Stimulated activated CD8-positive, alpha-beta memory T cell treated with anti-CD3 and anti-CD28 coated beads, Interleukin-4, amount 100 ng/mL, for 24 hours (primary cell): Measurements from ENCODE around the gene SRC.

Source experiments
- DNase-seq: peaks from one replicate; pipeline ENCODE4 v3.0.0-alpha.2; 2020; ENCODE audit warnings: low read depth

SRC gene

DNA sequence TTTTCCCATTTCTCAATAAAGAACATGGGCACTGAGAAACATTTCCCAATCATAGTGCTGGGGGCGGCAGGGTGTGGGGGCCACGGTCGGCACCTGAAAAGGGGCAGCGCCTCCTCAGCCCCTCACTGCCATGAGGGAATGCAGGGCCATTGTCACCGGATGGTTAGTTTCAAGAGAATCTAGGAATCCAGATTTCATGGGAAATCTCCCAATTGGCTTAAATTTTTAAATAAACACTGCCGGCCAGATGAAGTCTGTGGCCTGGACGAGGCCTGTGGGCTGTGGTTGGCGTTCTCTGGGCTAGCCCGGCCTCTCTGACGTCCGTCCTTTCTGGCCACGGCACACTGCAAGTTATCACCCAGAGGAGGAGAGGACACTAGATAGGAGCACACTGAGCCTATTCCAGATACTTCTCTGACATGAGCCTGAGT, 30.9 kb upstream of the SRC start:
- DNase-seq = no peak

DNA sequence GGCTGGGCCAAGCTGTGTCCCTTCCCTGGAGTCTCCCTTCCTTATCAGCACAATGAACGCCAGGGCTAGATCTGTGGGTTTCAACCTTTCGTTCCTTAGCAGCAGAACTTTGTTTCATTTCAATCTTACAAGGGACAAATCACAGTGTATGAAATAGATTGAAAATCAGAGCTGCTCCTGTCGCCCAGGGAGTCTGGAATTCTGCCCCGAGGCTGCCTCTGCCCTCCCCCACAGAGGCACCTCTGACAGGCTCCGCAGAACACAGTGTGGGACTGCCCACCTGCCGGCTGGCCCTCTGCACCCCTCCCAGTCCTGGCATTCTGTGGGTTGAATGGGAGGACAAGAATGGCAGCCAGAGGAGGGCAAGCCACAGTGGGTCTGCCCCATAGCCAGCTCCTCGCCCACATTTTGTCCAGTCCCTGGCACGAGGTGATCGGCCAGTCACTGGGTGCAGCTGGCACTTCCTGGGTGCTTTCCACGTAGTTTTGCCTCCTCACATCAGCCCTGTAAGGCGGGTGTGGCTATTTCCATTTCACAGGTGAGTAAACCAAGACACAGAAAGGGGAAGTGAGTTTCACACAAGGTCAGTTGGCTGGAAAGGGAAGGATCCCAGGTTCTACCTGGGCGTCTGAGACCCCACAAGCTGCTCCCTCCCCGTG, 30.4 kb upstream of the SRC start:
- no peak for DNase-seq

DNA sequence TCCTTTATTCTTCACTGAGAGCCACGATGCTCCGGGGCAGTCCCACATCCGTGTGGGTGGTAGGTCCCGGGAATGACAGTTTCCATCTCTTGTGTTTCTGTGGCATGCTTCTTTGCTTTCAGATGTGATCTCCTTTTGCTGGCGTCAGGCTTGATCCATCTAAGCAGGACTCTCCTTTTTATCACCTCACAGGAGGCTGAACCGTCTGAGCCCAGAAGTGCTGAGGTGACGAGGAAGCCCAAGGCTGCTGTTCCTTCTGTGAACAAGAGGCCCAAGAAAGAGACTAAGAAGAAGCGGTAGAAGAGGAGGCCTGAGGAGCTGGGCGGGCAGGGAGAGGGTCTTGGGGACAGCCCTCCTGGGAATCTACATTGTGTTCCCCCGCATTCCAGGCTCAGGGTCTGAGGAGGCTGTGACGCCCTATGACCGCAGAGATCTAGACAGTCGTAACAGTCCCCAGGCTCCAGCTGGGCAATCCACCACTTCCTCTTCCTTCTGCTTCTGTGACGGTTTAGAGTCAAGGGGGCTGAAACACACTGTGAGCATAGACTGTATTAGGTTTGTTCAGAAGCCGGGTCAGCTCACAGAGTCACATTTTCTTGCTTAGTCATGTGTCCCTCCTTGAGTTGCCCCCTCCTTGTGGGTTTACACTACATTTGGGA, 29.7 kb upstream of the SRC start:
- DNase-seq = no peak

DNA sequence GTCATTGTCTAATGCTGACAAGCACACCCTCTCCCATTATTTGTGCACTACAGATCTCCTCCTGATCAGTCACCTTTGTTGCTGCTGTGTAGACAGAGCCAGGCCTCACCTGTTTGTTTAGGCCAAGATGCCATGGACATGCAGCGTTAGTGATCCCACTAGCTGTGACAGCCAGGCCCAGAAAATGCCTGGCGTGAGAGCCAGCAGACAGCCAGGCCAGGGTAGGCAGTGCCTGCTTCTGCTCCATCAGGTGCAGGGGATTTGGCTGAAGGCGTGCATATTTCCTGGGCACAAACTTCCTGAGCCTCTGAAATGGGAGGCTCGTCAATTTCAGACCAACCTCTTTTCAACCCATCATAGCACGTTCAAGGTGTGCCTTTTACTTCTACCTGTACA, 29.2 kb upstream of the SRC start:
- no peak for DNase-seq

DNA sequence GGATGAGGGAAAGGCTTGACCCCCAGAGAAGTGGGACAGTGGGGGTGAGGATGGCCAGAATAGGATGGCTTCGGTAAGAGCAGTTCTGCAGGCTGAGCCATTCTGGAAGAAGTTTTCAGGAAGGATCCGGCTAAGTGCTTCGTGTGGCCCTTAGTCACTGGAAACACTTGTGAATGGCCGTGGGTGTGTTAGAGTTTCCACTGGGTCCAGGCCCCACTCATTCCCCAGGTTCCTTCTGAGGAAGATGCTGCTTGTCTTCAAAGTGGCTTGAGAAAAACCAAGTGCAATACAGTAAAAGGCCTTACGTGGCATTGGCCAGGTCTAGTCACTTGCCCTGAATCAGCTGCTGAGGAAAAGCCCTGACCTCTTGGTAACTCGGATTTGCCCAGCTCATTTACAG, 28.6 kb upstream of the SRC start:
- DNase-seq = no peak

DNA sequence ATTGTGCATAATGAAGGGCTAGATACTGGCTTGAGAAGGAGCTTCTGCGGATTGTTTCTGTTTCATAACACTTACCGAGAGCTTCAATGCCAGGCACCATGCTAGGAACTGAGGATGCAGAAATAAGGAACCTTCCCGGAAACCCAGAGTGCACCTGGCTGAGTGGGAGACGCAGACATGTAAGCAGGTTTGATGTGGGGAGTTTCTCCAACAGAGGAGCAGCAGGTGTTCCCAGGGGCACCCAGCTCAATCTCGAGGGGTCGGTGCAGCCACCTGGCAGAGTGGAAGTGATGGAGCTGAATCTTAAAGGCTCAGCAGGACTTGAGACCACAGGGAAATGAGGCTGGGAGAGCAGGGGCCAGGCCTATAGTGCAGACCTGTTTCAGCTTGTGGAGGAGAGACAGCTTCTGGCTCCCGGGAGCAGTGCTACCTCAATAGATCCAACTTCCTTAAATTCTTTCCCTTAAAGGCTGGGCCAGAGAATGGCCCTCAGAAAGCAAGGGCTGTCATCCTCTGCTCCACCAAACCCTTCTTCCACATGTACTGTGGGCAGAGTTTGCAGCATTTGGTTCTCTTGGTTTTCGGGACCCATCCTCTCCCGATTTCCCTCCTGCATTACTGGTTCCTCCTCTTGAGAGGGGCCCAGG, 27.8 kb upstream of the SRC start:
- no peak for DNase-seq

DNA sequence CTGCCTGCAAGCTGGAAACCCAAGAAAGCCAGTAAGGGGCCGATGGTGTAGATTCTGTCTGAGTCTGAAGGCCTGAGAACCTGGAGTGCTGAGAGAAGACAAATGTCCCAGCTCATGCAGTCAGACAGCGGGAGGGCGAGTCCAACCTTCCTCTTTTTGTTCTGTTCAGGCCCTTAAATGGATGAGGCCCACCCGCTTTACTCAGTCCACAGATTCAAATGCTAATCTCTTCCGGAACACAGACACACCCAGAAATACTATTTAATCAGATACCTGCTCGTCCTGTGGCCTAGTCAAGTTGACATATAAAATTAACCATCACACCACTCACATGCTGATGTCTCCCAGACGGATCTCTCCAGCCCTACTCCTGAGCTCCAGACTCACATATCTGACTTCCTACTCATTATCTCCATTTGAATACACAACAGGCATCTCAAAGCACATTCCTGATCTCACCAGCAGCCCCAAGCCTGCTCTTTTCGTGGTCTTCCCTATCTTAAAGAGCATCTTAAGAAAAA, 26.7 kb upstream of the SRC start:
- no peak for DNase-seq

DNA sequence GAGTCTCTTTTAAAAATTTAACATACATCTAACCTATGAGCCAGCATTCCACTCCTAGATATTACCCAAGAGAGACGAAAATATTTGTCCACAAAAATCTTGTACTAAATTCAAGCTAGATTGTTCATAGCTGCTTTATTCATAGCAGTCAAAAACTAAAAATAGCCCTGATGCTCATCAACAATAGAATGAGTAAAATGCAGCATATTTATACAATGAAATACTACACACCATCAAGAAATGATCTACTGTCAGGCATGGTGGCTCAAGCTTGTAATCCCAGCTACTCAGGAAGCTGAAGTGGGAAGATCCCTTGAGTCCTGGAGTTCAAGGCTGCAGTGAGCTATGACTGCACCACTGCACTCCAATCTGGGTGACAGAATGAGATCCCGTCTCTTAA, 22.0 kb upstream of the SRC start:
- no peak for DNase-seq

DNA sequence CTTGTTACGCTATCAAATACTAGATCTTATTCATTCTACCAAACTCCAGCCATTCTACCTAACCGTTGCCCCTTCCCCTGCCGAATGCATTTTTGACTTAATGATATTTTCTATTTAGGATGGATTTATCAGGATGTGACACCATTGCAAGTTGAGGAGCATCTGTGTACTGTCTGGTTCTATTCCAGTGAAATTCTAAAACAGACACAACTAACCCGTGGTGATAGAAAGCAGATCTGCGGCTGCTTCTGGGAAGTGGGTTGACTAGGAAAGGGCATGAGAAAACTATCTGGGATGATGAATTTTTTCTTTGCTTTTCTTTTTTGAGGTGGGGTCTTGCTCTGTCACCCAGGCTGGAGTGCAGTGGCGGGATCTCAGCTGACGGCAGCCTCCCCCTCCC, 20.7 kb upstream of the SRC start:
- DNase-seq = no peak

DNA sequence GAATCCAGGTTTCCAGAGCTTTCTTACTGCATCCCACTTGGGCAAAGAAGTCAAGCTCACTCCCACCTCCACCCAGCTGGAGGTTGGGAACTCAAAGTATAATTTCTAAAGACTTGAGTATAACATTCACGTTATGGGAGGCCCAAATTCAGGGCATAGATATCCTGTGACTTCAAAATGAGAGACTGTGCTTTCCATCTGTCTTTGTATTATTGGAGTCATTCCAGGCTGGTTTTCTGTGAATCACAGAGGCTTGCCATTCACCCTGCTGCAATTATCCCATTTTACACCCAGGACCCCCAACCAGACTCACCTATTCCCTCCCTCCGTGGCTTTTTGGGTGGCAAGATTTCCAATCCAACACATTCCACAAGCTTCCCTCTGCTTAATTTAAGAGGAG, 19.3 kb upstream of the SRC start:
- DNase-seq = no peak

DNA sequence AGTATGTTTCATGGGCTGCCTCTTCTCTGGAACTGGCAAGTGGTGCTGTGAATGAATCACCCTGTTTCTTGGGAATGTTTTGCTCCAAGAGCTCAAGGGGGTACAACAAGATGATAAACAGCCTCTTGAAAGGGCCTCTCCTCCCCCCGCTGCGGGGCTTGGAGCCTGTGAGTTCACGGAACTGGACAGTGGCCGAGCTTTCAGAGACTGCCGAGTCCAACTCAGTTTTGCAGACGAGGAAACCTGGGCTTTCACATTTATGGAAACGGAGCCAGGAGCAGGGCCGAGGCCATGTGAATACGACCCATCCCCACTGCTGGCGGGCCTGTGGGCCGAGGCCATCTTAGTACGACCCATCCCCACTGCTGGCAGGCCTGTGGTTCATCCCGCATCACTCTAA, 18.2 kb upstream of the SRC start:
- DNase-seq = no peak

DNA sequence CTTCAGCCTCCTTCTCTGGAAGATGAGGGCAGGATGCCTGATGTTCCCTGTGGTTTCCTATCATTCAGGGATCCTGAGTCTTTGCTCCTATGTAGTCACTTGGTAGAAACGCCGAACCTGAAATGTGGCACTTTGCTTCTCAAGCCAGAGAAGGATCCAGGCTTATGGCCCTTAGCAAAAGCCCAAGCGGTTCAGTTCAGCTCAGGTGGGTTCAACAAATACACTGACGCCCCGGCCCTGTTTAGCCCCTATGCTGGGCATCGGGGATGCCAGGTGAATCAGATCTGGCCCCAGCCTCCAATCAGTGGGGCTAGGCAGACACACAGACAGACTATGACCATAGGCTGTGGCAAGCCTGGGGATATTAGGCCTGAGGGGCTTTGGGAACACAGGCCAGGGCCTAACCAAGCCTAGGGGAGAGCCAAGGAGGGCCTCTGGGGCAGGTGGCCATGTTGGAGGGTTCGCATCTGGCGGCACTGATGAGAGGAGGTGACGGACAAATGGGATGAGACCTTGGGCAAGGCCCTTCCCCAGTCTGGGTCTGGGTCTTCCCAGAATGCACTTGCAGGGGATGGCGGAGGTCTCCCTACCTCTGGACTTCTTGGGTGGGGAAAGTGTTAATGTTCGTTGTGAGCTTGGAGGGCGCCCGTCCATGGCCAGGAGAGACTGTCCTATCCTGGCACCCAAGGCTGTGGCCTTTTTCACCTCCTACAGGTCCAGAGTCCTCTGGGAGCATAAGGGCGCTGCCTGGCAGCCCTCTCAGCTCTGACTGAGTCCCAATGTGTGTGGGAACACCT, 17.6 kb upstream of the SRC start:
- no peak for DNase-seq

DNA sequence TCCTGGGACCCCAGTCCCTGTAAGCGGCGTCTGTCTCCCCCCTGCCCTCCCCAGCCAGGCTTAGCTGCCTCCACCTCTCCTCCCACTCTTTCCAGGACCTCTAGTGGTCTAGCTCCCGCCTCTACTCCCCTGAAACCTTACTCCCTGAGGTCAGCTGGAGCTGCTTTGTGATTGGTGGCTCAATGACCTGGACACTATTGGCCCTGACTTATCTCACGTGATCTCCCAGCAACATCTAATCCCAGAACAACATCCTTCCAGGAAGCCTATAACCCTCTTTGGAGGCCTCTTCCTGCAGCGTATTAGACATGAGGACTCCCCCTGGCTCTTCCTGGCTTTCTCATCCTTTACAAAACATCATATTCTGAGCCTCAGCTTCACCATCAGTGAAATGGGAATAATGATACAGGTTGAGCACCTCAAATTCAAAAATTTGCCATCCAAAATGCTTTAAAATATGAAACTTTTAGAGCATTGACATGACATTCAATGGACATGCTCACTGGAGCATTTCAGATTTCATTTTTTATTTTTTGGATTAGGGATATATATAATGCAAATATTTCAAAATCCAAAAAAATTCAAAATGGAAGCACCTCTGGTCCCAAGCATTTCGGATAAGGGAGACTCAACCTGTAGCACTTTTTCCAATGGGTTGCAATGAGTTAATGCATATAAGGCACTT, 16.3 kb upstream of the SRC start:
- DNase-seq = no peak

DNA sequence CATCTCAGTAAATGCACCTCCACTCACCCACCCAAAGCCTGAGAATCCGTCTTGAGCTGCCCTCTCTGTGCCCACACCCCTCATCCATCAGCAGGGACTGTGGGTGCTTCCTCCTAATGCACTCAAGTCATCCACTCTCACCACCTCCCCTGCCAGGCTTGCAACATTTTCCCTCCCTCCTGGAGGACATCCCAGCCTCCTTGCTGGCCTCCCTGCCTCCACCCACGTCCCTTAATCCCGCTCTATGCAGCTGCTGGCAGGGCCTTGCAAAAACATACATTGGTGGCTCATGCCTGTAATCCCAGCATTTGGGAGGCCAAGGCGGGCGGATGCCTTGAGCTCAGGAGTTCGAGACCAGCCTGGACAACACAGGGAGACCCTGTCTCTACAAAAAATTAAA, 15.6 kb upstream of the SRC start:
- DNase-seq = no peak

DNA sequence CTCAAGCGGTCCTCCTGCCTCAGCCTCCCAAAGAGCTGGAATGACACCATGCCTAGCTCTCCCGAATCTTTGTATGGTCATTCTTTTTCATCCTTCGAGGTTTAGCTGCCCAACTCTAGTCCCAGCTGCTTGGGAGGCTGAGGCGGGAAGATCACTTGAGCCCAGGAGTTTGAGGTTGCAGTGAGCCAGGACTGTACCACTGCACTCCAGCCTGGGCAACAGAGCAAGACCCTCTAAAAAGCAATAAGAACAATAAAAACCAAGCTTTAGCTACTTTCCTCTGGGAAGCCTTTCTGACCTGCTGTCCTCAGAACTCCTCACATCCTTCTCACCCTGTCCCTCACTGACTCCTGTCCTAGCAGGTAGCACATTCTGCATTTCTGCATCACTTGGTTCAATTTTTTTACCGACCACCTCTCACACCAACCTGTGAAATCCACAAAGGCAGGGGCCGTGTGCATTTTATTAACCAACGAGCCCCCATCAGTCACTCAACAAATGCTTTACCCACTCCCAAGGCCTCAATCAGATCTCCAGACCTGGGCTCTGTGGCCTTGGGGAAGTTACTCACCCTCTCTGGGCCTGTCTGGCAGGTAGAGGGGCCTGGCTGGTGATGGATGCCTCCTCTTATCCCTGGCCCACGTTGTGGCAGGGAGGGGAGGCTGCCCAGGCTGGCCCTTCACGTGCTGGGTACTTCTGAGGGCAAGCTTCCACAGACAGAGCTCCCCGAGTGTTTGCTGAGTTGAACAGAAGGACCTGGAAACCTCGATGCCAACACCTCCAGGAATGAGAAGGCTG, 14.7 kb upstream of the SRC start:
- no peak for DNase-seq

DNA sequence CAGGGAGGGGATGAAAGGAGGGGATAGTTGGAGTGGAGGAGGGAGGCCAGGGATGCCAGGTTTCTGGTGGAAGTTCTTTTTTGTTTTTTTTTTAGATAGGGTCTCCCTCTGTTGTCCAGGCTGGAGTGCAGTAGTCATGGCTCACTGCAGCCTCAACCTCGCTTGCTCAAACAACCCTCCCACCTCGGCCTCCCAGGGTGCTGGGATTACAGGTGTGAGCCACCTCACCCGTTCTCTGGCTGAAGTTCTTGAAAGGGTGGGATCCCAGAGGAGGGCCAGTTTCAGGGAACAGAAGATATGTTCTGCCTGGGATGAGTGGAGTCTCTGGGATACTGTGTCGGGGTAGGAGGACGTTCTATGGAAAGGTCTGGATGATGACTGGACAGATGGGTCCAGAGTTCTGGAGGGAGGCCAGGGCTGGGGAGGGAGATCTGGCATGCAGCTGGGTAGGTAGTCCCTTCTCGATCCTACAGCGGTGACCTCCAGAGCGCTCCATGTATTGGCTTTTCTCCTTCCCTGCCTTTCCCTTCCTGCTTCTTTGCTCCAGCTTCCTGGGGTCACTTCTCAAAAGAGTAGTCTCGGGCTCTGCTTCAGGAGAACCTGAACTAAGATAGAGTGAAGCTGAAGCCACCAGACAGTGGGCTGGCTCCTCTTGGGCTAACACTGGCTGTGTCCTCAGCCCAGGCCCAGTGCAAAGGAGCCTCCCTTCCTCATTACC, 12.7 kb upstream of the SRC start:
- DNase-seq = no peak

DNA sequence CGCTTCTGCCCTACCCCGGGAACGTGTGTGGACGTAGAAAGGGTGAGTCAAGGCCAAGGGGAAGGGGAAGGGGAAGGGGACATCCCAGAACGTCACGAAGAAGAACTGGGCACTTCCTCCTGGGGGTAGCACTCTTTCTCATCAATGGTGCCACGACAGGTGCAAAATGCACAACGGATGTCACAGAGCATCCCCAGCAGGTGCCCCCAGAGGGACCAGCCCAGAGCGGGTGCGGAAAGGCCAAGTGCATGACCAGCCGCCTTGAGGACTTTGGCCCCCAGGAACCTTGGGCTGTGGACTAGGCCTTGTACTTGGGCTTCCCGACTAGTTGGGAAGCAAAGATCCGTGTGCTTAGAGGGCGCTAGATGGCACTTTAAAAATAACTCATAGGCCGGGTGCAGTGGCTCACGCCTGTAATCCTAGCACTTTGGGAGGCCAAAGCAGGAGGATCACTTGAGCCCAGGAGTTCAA, 12.1 kb upstream of the SRC start:
- DNase-seq = no peak

DNA sequence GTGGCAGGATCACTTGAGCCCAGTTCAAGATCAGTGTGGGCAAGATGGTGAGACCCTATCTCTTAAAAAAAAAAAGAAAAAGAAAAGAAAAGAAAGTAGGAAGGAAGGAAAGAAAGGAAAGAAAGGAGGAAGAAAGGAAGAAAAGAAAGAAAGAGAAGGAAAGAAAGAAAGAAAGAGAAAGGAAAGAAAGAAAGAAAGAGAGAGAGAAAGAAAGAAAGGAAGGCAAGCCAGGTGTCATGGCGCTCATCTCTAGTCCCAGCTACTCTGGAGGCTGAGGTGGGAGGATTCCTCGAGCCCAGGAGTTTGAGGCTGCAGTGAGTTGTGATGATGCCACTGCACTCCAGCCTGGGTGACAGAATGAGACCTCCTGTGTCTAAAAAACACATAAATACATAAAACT, 11.5 kb upstream of the SRC start:
- no peak for DNase-seq

DNA sequence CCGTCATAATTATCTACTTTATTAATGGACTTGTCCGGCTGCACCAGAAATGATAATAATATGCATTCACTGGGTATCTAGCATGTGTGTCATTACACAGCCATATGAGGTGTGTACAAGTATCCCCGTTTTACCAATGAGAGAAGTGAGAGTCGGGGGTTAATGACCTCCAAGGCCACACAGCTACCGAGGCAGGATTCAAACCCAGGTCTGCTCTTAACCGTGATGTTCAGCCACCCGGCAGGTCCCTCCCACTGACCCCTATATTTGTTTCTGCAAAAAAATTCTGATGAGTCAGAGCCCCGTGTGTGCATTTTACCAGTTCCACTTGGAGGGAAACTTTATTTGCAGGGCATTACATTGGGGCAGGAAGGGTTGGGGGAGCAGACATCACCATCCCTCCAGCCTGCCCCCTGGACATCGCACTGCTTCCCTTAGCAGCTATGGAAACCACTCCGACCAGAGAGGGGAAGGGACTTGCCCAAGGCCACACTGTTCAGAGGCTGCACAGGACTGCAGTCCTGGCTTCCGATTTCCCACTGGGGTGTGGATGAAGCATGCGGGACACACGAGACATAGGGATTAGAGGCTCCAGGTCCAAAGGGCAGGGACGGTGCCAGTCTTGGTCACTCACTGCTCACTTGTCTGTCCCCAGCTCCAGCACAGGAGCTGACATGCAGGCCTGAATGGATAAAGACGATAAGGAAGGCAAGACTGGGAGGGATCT, 10.1 kb upstream of the SRC start:
- DNase-seq = no peak
